HG02938 (cell line): ENCODE data around the gene GNG7.
"Not testable (repeated sequence)": the region's sequence is repeated elsewhere in the genome, so short reads cannot be mapped to it uniquely, and the experiment has no call there.

ENCODE experiments used
- ATAC-seq: cut with Tn5 transposase; IDR thresholded peaks from one replicate; pipeline ENCODE4 v1.9.1; 2021; ENCODE audit warnings: mild to moderate bottlenecking, moderate library complexity; ENCODE audit not compliant: unreplicated experiment

Gene GNG7

GRCh38 chr19:2542341-2543069 is 160.0 kb downstream of the GNG7 start:
- ATAC-seq: no peak

GRCh38 chr19:2540646-2541454 is 161.6 kb downstream of the GNG7 start:
- ATAC-seq: no peak

DNA sequence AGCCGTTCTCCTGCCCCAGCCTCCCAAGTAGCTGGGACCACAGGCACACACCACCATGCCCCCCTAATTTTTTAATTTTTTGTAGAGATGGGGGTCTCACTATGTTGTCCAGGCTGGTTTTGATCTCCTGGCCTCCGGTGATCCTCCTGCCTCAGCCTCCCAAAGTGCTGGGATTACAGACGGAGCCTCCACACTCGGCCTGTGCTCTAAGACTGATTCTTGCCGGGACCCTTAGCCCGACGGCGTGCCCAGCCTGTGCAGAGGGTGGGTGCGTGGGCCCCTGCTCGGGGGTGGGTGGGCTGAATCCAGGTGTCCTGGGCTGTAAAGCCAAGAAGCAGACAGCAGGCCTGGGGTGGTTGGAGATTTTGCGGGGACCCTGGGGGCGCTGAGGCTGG is 162.2 kb downstream of the GNG7 start:
- no peak for ATAC-seq

DNA sequence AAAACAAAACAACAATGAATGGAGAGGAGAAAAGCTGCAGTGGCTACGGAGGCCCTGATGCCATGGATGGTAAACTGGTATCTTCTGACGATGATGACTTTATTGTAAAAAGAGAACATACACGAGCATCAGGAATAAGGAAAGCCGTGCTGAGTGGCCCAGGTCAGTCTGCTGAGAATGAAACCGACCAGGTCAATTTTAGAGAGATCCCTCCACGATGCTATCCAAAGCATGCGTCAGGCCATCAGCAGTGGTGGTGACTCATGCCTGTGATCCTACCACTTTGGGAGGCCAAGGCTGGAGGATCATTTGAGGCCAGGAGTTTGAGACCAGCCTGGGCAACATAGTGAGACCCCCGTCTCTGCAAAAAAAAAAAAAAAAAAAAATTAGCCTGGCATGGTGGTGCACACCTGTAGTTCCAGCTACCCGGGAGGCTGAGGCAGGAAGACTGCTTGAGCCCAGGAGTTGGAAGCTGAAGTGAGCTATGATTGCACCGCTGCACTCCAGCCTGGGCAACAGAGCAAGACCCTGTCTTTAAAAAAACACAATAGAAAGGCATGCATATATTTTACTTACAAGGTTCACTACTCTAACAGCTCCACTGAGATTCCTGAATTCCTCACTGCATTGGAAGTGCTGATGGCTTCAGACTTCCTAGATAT is 164.3 kb downstream of the GNG7 start:
- ATAC-seq: no peak

DNA sequence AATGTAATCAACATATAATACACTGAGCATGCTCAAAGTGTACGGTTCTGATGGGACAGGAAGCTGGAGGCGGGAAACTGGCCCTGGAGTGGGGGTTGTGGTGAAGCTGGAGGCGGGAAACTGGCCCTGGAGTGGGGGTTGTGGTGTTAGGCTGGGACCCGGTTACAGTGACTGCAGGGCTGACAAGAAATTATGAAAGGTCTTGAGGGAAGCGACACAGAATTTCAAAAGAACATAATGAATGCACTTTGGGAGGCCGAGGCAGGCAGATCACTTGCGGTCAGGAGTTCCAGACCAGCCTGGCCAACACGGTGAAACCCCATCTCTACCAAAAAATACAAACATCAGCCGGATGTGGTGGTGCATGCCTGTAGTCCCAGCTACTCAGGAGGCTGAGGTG is 164.9 kb downstream of the GNG7 start:
- not testable (repeated sequence) for ATAC-seq

DNA sequence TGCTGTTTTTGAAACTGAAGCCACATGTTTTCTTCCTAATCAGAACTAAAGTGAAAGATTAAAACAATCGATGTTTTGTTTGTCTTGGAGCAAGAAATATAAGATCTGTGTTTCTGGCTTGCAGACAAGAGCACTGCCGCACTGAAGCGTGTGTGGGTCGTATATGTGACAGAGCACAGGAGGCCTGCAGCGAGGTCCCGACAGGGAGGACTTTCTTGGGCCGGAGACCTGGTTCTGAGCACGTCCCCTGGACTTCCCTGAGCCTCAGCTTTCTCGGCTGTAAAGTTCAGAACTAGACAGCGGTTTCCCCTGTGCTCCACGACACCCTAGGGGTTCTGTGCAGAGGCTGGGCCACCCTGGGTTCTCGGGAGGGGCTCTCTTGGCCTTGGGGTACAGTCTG is 166.0 kb downstream of the GNG7 start:
- no peak for ATAC-seq

GRCh38 chr19:2534423-2535013 is 168.0 kb downstream of the GNG7 start:
- ATAC-seq: no peak

DNA sequence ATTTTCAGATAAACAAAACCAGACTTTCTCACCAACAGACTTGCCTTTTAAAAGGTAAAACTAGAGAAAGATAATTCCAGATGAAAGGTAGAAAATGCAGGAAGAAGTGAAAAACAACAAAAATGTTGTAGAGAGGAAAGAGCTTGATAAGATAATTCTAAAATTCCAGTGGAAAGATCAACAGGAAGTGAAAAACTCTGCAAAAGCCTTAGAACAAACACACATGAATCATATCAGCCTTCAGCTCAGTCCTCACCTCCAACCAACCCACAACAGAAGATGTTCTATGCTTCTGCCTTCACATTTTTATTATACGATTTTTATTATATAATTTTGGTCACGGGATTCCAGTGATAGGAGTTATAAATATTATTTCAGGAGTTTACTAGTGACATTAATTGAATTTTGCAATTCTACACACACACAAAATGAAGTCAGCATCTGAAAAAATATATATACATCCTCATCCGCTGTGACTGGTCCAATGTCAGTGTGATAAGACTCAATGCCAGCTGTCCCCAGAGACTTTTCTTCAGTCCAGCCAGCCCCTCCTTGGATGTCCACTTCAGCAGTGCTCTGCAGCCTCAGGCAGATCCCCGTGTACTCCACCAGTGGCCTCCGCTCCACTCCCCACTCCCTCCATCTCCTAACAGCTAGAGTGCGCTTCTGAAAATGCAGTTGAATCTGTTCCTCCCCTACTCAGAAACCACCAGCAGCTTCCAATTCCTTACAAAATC is 168.6 kb downstream of the GNG7 start:
- ATAC-seq: no peak

DNA sequence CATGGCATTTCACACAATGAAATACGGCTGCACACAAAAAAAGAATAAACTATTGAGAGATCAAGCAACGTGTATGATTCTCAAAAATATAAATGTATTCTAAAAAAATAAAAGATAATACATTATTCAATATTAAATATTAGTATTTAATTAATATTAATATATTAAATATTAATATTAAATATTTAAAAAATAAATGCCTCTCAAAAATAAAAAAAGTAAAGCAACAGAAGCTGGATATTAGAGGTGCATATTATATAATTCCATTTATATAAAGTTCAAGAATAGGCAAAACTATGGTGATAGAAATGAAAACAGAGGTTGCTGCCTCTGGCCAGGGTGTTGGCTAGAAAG is 169.4 kb downstream of the GNG7 start:
- no peak for ATAC-seq

GRCh38 chr19:2532252-2533071 is 170.0 kb downstream of the GNG7 start:
- ATAC-seq: no peak

DNA sequence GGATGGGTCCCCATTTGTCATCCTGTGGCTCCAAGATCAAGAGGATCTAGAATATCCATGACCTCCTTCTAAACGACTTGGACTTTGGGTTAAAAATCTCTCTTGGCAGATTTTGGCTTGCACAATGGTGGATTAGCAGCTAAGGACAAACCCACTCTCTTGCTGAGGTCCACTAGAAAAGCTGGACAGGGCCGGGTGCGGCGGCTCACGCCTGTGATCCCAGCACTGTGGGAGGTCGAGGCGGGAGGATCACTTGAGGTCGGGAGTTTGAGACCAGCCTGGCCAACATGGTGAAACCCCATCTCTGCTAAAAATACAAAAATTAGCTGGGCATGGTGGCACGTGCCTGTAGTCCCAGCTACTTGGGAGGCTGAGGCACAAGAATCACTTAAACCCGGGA is 172.6 kb downstream of the GNG7 start:
- ATAC-seq: not testable (repeated sequence)

DNA sequence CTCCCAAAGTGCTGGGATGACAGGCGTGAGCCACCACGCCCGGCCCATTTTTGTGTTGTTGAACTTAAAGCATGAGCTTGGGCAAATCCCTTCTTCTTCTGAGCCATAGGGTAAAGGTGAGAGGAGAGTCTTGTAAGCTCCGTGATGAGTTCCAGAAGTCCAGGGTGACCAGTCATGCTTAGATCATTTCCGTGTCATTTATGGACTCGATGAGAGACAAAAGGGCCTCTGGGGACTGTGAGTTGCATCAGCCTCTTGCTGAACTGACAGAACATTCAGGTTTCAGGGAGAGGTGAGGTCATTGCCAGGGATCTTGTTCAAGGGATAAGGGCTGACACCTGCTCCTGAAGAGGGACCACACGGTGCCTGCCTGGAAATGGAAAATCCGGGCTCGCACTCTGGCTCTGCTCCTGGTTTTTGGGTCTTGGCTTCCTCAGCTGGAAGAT is 173.0 kb downstream of the GNG7 start:
- ATAC-seq: no peak

GRCh38 chr19:2528675-2529101 is 173.8 kb downstream of the GNG7 start:
- ATAC-seq: no peak

DNA sequence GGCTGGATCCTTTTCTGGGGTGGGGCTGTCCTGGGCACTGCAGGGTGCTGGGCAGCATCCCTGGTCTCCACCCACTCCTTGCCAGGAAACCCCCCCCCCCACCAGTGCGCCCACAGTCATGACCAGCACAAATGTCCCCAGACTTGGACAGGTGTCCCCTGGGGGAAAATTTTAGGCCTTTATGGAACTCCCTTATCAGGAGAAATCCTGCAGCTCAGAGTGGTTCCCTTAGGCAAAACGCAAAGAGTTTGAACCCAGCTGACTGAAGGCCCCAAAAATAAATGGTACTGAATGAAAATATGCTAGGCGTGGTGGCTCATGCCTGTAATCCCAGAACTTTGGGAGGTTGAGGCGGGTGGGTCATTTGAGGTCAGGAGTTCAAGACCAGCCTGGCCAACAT is 174.8 kb downstream of the GNG7 start:
- no peak for ATAC-seq

GRCh38 chr19:2527171-2527570 is 175.3 kb downstream of the GNG7 start:
- no peak for ATAC-seq

DNA sequence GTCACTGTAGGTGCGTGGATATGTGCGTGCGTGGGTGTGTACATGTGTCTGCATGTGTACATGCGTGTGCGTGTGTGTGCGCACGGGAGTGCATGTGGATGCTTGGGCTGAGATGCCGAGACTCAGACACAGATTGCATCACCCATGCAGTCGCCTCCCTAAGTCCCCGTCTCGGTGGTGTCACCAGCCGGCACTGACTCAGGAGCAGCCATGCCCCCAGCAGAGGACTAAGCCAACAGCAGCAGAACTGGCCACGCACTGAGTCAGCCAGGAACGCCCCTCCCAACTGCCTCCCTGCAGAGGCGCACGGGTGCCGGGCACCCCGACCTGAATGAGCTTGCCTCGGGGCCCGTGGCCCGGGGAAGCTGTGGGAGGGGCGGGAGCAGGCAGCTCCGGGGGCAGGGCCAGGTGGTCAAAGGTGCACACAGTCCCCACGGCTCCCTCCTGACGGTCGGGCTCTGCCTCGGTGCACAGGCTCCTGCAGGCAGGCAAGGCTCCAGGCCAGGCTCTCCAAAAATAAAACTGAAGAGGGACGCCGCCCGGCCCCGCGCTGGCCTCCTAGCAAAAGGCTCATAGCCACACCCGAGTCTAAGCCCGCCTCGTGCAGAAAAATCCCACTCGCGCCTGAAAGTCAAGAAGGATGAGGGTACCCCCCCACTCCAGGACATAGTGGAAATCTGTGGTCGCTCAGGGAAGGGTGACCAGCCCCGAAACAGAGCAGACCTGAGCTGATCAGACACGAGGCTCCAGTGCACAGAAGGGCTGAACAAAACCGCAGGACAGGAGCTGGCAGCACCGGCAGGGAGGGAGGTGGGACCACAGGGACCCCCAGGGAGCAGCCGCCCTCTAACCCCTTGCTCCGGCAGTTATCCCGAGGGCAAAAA is 177.4 kb downstream of the GNG7 start:
- no peak for ATAC-seq

DNA sequence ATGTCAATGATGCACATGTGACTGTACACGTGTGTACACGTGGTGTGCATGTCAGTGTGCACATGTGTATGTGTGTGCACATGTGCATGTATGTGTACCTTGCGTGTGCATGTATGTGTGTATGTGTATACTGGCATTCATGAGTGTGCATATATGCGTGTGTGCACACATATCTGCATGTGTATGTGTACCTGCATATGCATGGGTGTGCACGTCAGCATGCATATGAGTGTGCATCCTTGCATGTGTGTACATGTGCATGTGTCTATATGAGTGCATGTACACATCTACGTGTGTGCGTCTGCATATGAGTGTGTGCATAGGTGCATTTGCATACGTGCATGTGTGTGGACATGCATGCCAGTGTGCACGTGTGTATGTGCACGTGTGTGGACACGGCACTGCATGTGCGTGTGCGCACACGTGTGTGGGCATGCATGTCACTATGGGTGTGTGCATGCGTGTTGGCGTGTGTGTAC is 178.1 kb downstream of the GNG7 start:
- ATAC-seq: no peak

DNA sequence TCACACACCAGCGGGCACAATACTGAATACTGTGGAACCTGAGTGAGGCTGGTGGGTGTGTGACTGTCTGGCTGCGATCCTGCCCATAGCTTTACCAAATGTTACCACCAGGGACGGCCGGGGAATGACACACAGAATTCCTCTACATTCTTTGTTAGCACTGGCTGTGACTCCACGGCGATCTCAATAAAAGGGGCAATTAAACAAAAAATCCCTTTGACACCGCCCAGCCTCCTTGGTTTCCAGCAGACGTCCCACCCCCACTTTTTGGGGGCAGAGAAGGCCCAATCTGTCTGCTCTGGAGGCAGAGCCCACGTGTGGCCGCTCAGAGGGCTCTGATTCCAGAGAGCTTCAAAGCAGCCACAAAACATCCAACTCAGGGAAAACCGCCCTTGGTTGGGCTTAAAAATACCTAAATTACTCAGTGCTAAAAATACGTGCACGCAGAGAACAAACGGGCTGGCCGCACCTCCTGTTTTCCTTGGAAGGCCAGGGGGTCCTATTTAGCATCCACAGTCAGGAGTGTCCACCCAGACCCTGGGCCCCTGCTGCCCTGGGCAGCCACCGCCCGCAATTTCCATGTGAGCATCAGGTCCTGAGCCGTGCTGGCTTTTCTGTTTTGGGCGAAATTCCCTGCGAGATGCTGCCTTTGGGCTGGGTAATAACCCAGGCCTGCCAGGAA is 178.7 kb downstream of the GNG7 start:
- no peak for ATAC-seq
